ENCODE data around the gene PIGL. TPM values are rescaled to one million over a fixed set of nuclear protein-coding genes. Genes with fewer than 3 reads are reported as not detected.

The PIGL gene
- total and polyA plus RNA-seq, 2 donors (not counting 3 experiments of a cell fraction or from before 2014, with no cell fraction given), result 28.6 to 40.8 TPM

GRCh38 chr17:16293931-16294330, 76.9 kb downstream of the PIGL start:
- no peak overlapping the region for H3K4me2 ChIP-seq (ENCODE audit: insufficient read depth, low read length)
- H3K79me2 ChIP-seq (ENCODE audit: control insufficient read depth, insufficient read depth, low read length), result no peaks in the 10 kb centered on the region
- POLR2A ChIA-PET, result no interaction called here
- H3K36me3 ChIP-seq (ENCODE audit: control insufficient read depth in 2 of 2, extremely low read depth in 1 of 2, insufficient read depth in 2 of 2, low read length in 2 of 2), result no peaks in the 10 kb centered on the region
- no peaks in the 10 kb centered on the region for H3K4me1 ChIP-seq (ENCODE audit: control insufficient read depth, extremely low read depth, insufficient read depth, low read length)
- dilution Hi-C loops (cut with MboI; ENCODE audit: extremely low pct_ligation_motif_present, low sequenced_read_pairs), result no loop called here
- intact Hi-C loops (cut with micrococcal nuclease), result no loop called here
- TF ChIP-seq FOS (IDR thresholded peaks at IDR 0.05; ENCODE audit: borderline replicate concordance, insufficient read depth, low read length) (no peak), MYC (IDR thresholded peaks at IDR 0.05; ENCODE audit: low read depth, low read length) (no peak), MAX (IDR thresholded peaks at IDR 0.05; ENCODE audit: insufficient read depth, insufficient read length) (no peak), JUN (IDR thresholded peaks at IDR 0.05; ENCODE audit: borderline replicate concordance, insufficient read depth, insufficient read length, low read depth) (no peak), POLR2AphosphoS5 (IDR thresholded peaks at IDR 0.05; ENCODE audit: insufficient read depth, low read depth, low read length) (no peak), EZH2 (IDR thresholded peaks at IDR 0.05; ENCODE audit: borderline replicate concordance, low read depth, low read length, severe bottlenecking) (no peak), CTCF (IDR thresholded peaks at IDR 0.05; ENCODE audit: extremely low read depth in 1 of 2, insufficient read depth in 1 of 2, low read depth in 1 of 2, low read length in 2 of 2) (no peak), GATA2 (IDR thresholded peaks at IDR 0.05; ENCODE audit: insufficient read depth, insufficient read length, low read depth, low read length) (no peak), POLR2A (IDR thresholded peaks at IDR 0.05; ENCODE audit: low read depth, low read length) (no peak)
- DNase-seq (ENCODE audit: low read depth, low spot score) (no peak), FAIRE-seq (no peak)
- no peak overlapping the region for H3K9ac ChIP-seq (replicated peaks; ENCODE audit: extremely low read depth, insufficient read depth, low read length)
- CTCF ChIA-PET, result interaction anchor here (0.9 kb wide), 1 partner anchor 75 kb away, joined by 3 read pairs; no protein-coding TSS in a partner anchor
- BruUV-seq (replicated peaks), result no TSS peak
- H3K9me1 ChIP-seq (replicated peaks; ENCODE audit: control insufficient read depth, extremely low read depth, insufficient read depth, low read length), result no peaks in the 10 kb centered on the region
- no peak overlapping the region for H3K4me3 ChIP-seq (replicated peaks in 1 of 3; ENCODE audit: insufficient read depth in 1 of 3, low read depth in 1 of 3, low read length in 3 of 3)
- no peaks in the 10 kb centered on the region for H3K27me3 ChIP-seq (ENCODE audit: control insufficient read depth in 2 of 2, insufficient read depth in 2 of 2, low read length in 2 of 2)
- no peak overlapping the region for H3K27ac ChIP-seq (ENCODE audit: insufficient read depth, low read depth, low read length)
- no peaks in the 10 kb centered on the region for H4K20me1 ChIP-seq (replicated peaks; ENCODE audit: control insufficient read depth, extremely low read depth, insufficient read depth, low read length)
- H3K9me3 ChIP-seq (replicated peaks; ENCODE audit: control insufficient read depth, insufficient read depth, low read length), result no peaks in the 10 kb centered on the region
- no peak overlapping the region for H2AFZ ChIP-seq (ENCODE audit: low read depth, low read length)

All from endothelial cell of umbilical vein (primary cell).